ENCODE measurements around the gene ACADSB.
A peak's percentile ranks its signal among the peaks of the same experiment; 100 is the strongest.

The ACADSB gene

GRCh38 chr10:123007558-123008354, 1.1 kb upstream of the ACADSB start:
- DNase-seq = peak; percentile 60 to 66

GRCh38 chr10:123009105-123009820, 457 bp downstream of the ACADSB start:
- no peak for DNase-seq

GRCh38 chr10:123011987-123012386, 3.2 kb downstream of the ACADSB start:
- DNase-seq = no peak

- no peak for DNase-seq
These were observed 4.9 kb downstream of the ACADSB start for GRCh38 chr10:123013456-123014419.

GRCh38 chr10:123014772-123015171, 6.0 kb downstream of the ACADSB start:
- DNase-seq = no peak

- no peak for DNase-seq
These were observed 7.4 kb downstream of the ACADSB start for GRCh38 chr10:123016228-123016627.

GRCh38 chr10:123017421-123018165, 8.8 kb downstream of the ACADSB start:
- no peak for DNase-seq

- DNase-seq = no peak
These were observed 9.7 kb downstream of the ACADSB start for GRCh38 chr10:123018531-123018930.

- DNase-seq = no peak
These were observed 10.5 kb downstream of the ACADSB start for GRCh38 chr10:123019264-123019663.

GRCh38 chr10:123019941-123020703, 11.3 kb downstream of the ACADSB start:
- DNase-seq = no peak

- no peak for DNase-seq
These were observed 12.7 kb downstream of the ACADSB start for GRCh38 chr10:123021517-123021916.

GRCh38 chr10:123024540-123024939, 15.7 kb downstream of the ACADSB start:
- DNase-seq = no peak

- no peak for DNase-seq
These were observed 17.5 kb downstream of the ACADSB start for GRCh38 chr10:123026302-123026701.

- no peak for DNase-seq
These were observed 19.1 kb downstream of the ACADSB start for GRCh38 chr10:123027861-123028260.

GRCh38 chr10:123031124-123031523, 22.3 kb downstream of the ACADSB start:
- DNase-seq = no peak

GRCh38 chr10:123034332-123034731, 25.5 kb downstream of the ACADSB start:
- DNase-seq = no peak

GRCh38 chr10:123035467-123036086, 26.8 kb downstream of the ACADSB start:
- DNase-seq = no peak

GRCh38 chr10:123038782-123039631, 30.2 kb downstream of the ACADSB start:
- no peak for DNase-seq

- no peak for DNase-seq
These were observed 30.8 kb downstream of the ACADSB start for GRCh38 chr10:123039632-123039930.

GRCh38 chr10:123042708-123043408, 34.1 kb downstream of the ACADSB start:
- DNase-seq = no peak

Data from CD4-positive, alpha-beta T cell treated with Interleukin-1 beta for 1 hour (primary cell).